Mucosa of descending colon (tissue), 3 donors: ENCODE measurements around the gene GLT8D2. TPM values are rescaled to one million over a fixed set of nuclear protein-coding genes. Genes with fewer than 3 reads are reported as not detected.

Experiments
- ATAC-seq: fragments of 200-7000 bp; cut with Tn5 transposase; one replicate; pipeline ENCODE4 v1.9.1; 2020; ENCODE audit warnings: mild to moderate bottlenecking, moderate library complexity
- DNase-seq, 3 donors: peaks; one replicate each; pipeline ENCODE4 v3.0.0-alpha.2; 2020
- H3K36me3 ChIP-seq: fragments of 200-600 bp; one replicate; pipeline ENCODE4 v1.8.0; 2021; ENCODE audit warnings: low read depth, mild to moderate bottlenecking
- H3K4me1 ChIP-seq: fragments of 200-600 bp; one replicate; pipeline ENCODE4 v1.8.0; 2021; ENCODE audit warnings: low read depth, mild to moderate bottlenecking
- H3K4me3 ChIP-seq: fragments of 200-600 bp; one replicate; pipeline ENCODE4 v1.8.0; 2021; ENCODE audit warnings: mild to moderate bottlenecking
- H3K9me3 ChIP-seq: fragments of 200-600 bp; one replicate; pipeline ENCODE4 v1.8.0; 2021; ENCODE audit warnings: mild to moderate bottlenecking
- intact Hi-C, 2 donors: fragments of 100-400 bp; cut with DNase I in 1 of 2; cut with micrococcal nuclease in 1 of 2; formaldehyde crosslinking; loops; one replicate each; pipeline versions ENCODE4 v1.11.0 to v1.11.1; 2022; cut with DNase I, micrococcal nuclease
- total RNA-seq, 3 donors: library from RNA; stranded (reverse); fragmentation: NEBNext Ultra II Directional in 2 of 3; extraction: Animal tissue kit (Norgen Biotek cat#: 25700) in 2 of 3; gene quantifications; one replicate each; pipeline versions ENCODE4 v1.2.1 to v1.2.4, GENCODE V29; 2021 to 2023
- TF ChIP-seq, protein P1 (sequence below): fragments of 200-600 bp; IDR thresholded peaks from one replicate; pipeline ENCODE4 v1.8.0; 2022; ENCODE audit warnings: antibody characterized with exemption, mild to moderate bottlenecking
- donor health status: DM: no; HTN: no; CAD: no; lungs with moderate emphysema.
- donor health status: DM: no; HTN: no; CAD: no.
- donor health status: DM: no; HTN: yes; CAD: no.

Gene GLT8D2
- total RNA-seq, 3 donors from 2014 or later = 2.5 to 13.7 (median 4.4) TPM

DNA sequence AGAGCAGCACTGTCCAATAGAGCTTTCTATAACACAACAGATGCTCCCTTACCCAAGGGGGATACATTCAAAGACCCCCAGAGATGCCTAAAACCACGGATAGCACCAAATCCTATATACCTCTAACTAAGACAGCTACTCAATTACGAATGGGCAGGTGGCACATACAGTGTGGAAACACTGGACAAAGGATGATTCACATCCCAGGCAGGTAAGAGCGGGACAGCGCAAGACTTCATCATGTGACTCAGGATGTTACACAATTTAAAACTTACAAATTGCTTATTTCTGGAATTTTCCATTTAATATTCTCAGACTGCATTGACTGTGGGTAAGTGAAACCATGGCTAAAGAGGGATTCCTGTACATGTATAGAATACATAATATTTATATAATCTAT is 8.8 kb upstream of the GLT8D2 start:
- peaks cover 3% of the 10 kb centered on the region for H3K4me1 ChIP-seq
- intact Hi-C loops = no loop called here
- no peak for DNase-seq
- H3K36me3 ChIP-seq = no peaks in the 10 kb centered on the region
- H3K9me3 ChIP-seq = no peaks in the 10 kb centered on the region
- TF ChIP-seq, protein P1, sequence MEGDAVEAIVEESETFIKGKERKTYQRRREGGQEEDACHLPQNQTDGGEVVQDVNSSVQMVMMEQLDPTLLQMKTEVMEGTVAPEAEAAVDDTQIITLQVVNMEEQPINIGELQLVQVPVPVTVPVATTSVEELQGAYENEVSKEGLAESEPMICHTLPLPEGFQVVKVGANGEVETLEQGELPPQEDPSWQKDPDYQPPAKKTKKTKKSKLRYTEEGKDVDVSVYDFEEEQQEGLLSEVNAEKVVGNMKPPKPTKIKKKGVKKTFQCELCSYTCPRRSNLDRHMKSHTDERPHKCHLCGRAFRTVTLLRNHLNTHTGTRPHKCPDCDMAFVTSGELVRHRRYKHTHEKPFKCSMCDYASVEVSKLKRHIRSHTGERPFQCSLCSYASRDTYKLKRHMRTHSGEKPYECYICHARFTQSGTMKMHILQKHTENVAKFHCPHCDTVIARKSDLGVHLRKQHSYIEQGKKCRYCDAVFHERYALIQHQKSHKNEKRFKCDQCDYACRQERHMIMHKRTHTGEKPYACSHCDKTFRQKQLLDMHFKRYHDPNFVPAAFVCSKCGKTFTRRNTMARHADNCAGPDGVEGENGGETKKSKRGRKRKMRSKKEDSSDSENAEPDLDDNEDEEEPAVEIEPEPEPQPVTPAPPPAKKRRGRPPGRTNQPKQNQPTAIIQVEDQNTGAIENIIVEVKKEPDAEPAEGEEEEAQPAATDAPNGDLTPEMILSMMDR = no peak
- H3K4me3 ChIP-seq = no peak overlapping the region
- no peak for ATAC-seq

DNA sequence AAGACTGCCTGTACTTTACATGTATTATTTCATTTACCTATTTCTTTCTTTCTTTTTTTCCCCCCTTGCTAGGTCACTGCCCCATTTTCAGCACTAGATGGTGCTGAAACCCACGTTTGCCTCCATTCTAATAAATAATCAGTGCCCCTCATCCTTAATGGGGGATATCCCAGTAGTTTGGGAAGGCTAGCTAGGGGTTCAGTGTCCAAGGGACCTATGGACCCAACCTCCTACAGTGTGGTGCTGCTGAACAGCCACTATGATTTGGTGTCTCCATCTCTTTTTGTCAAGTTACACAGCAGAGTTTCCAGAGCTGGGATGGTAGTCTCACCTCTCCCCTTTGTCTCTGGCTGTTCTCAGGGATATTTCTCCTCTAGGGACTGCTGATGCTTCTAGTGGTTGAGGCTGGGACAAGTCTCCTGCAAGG is 7.8 kb upstream of the GLT8D2 start:
- intact Hi-C loops = no loop called here
- ATAC-seq (no peak), DNase-seq (no peak)
- Histone ChIP-seq H3K36me3 (no peaks in the 10 kb centered on the region), H3K9me3 (no peaks in the 10 kb centered on the region), H3K4me3 (no peak overlapping the region), H3K4me1 (no peaks in the 10 kb centered on the region)
- TF ChIP-seq, protein P1 = no peak

DNA sequence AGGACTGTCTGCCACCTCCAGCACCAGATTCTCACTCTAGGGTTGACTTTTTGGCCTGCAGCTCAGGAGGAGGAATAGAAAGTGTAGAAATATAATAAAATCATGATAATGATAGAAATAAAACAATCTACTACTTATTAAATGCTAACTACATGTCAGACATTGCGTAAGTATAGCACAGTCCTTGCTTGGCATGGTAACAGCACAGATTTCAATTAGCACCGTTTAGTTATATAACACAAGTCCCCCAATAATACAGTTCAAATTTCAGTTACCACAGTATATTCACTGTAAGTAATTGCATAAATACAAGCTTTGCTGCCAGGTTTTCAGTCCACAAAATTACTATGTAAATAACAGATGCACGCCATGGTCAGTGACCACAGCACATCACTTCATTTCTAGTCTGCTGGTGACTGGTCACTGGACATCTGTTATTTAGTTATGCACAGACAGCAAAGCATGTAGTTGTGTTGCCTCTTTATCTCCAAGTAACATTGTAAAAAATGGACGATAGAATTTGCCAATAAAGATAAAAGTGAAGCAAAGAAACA is 6.5 kb upstream of the GLT8D2 start:
- Histone ChIP-seq H3K4me1 (no peaks in the 10 kb centered on the region), H3K9me3 (no peaks in the 10 kb centered on the region), H3K36me3 (no peaks in the 10 kb centered on the region), H3K4me3 (no peak overlapping the region)
- TF ChIP-seq, protein P1 = no peak
- ATAC-seq (peak; percentile 64), DNase-seq (no peak)
- intact Hi-C loops = no loop called here

DNA sequence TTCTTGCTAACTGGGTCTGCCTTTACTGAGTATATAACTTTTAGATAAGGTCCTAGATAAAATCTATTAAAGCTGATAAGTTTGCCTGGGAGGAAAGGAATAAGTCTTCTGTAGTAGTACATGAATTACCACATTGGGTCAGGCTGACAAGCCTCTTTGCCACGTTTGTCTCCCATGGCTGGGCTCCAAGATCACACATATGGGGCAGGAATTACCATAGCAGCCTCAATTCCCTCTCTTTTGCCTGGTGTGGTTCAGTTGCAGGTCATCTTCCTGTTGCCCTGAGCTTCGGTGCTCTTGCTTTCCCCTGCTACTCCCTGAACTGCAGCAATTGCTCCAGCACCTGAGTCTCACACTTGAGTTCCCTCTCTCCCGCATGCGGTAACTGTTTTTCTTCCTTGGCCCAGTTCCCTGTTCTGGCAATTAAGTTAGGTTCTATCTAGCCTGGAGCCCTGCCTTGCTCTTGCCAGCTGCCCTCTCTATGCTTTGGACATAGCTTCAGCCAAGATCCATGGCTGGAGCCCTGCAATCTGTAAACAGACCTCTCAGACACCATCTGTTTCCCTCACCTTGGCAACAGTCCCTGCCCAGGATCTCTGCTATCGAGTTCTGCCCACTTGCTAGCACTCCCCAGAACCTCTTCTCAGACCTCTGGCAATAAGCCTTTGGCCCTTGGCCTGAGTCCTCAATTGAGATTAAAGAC is 5.8 kb upstream of the GLT8D2 start:
- ATAC-seq = peak; percentile 84
- peak in 2 of 3 donors; percentile 41 to 57 for DNase-seq
- intact Hi-C loops = no loop called here
- Histone ChIP-seq H3K36me3 (no peaks in the 10 kb centered on the region), H3K9me3 (no peaks in the 10 kb centered on the region), H3K4me3 (no peak overlapping the region), H3K4me1 (no peaks in the 10 kb centered on the region)
- TF ChIP-seq, protein P1 = no peak

DNA sequence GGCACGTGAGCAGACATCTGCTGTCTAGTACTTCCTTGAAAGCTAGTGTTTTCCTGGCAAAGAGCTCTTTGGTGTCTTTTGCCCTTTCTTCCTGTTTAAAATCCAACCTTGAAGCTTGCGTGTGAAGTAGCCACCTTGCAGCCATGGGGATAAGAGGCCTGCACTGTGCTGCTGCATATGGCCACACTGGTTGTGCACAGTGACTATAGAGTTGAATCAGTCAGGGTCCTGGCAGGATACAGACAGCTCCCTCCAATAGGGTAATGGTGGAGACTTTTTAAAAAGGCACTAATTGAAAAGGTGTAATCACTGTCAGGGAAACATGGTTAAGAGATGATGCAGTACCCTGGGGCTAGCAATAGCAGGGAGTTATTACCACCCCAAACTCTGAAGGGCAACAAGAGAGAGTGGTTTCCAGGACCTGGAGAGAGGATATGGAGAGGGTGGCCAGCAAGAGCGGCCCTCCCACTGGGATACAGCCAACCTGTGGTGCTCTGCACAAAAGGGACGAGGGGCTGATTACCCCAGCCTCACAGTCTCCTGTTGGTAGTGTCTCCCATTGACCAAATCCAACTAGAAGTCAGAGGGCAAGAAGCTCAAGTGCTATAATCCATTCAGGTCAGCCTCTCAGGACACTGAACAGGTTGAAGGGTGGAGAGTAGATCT is 4.8 kb upstream of the GLT8D2 start:
- TF ChIP-seq, protein P1 = no peak
- Histone ChIP-seq H3K9me3 (no peaks in the 10 kb centered on the region), H3K36me3 (no peaks in the 10 kb centered on the region), H3K4me3 (no peak overlapping the region), H3K4me1 (no peaks in the 10 kb centered on the region)
- no peak for DNase-seq
- no peak for ATAC-seq
- intact Hi-C loops = no loop called here
